GM18867 (cell line): ENCODE data around the gene IL27RA.

Experiments
- ATAC-seq: cut with Tn5 transposase; IDR thresholded peaks from one replicate; pipeline ENCODE4 v1.9.1; 2021; ENCODE audit warnings: mild to moderate bottlenecking, moderate library complexity; ENCODE audit not compliant: unreplicated experiment

The IL27RA gene

DNA sequence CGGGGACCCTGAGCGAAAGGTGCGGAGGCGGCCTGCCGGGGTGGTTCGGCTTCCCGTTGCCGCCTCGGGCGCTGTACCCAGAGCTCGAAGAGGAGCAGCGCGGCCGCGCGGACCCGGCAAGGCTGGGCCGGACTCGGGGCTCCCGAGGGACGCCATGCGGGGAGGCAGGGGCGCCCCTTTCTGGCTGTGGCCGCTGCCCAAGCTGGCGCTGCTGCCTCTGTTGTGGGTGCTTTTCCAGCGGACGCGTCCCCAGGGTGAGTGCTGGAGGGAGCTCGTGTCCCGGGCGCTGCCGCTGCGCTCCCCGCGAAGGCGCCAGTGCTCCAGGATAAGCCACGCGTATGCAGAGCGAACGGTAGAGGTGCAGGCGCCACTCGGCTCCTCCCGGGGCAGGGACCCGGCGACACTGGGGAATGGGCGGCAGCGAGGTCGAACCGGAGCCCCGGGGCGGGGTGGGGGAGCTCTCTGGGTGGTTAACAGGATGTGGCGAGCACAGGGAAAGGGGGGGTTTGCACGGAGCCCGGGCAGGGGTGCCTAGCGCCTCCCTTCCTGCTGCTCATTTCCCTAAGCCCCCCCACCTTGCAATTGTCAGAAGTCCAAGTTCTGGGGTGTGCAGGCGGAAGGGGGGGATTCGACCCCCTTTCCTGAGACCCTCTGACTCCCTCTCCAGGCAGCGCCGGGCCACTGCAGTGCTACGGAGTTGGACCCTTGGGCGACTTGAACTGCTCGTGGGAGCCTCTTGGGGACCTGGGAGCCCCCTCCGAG lies at the start of gene IL27RA:
Gene IL27RA (plus strand): TSS at position 44 of the 762 bp plus-strand sequence. CDS start 111 bp downstream, at position 155.
- ATAC-seq: peak; percentile 49

- ATAC-seq: no peak
Measured at GRCh38 chr19:13981988-13982501, 49.5 kb upstream of the IL27RA start.

- ATAC-seq: no peak
Measured at GRCh38 chr19:13982773-13983172, 48.8 kb upstream of the IL27RA start.

DNA sequence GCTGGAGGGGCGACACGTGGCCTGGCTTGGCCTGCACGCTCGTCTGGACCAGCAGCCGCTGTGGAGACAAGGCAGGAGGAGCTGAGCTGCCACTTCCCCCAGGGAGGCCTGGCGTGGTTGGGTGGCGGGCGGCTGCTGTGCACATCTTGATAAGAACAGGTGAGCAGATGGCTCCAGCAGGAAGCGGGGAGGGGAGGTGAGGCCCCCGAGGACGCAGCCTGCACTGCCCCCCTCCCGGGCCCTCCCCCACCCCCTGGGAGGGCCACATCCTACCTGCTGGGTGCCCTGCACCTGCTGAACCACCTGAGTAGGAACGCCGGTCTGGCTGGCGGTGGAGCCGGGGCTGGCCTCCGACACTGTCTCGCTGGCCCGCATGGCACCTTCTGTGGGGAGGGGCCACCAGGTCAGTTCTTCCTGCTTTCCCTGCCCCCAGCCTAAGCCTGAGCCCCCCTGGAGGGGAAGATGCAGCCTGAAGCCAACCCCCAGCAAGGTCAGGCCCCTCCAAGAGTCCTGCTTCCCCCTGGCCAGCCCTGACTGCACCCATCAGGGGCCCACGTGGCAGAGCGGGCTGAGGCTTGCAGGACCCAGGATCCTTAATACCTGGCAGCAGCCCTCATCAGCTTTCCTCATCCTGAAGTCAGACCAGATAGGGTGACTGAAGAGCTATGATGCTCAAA lies 48.2 kb upstream of the IL27RA start:
- ATAC-seq: no peak

GRCh38 chr19:13984186-13984585 lies 47.4 kb upstream of the IL27RA start:
- no peak for ATAC-seq

DNA sequence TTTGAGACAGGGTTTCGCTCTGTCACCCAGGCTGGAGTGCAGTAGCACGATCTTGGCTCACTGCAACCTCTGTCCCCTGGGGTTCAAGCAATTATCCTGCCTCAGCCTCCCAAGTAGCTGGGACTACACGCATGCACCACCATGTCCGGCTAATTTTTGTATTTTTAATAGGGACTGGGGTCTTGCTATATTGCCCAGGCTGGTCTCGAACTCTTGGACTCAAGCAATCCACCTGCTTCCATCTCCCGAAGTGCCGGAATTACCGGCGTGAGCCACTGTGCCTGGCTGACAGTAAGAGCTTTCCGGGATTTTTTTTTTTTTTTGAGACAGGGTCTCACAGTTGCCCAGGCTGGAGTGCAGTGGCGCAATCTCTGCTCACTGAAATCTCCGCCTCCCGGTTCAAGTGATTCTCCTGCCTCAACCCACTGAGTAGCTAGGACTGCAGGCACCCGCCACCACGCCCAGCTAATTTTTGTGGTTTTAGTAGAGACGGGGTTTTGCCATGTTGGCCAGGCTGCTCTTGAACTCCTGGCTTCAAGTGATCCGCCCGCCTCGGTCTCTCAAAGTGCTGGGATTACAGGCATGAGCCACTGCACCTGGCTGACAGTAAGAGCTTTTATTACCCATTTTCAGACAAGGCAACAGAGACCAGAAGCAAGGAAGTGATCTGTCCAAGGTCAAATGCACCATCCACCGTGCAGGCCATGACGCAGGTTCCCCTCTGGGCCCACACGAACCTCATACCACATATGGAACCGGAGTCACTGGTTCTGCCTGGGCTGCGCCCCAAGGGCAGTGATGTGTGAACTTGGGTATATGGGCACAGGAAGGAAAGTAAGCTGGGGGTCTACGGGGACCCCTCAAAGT lies 46.5 kb upstream of the IL27RA start:
- no peak for ATAC-seq

DNA sequence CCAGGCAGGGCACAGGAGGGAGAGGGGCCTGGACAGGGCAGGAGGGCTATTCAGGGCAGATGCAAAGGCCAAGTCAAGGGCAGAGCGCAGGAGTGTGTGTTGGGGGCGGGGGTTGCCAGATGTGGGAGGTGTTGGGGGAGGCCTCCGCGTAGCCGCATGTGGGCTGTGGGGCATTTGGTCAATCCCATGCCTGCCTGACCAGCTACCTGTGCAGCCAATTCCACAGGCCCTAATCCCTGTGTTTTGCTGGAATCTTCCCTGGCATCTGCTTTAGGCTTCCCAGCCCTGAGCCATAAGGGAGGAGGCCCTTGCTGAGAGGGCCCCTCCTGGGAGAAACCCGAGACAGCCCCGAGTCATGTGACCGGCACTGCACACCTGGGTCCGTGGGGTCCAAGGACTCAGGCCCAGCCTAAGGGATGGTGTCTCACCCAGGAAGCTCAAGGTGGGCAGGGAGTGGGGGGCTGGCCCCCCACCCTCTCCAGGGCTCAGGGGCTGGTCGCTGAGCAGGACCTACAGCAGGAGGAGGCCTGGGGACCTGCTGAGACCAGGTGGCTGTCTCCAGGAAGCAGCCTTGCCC lies 45.7 kb upstream of the IL27RA start:
- peak; percentile 25 for ATAC-seq

- ATAC-seq: peak; percentile 77
Measured at GRCh38 chr19:13986348-13986904, 45.1 kb upstream of the IL27RA start.

GRCh38 chr19:13987101-13987890 lies 44.3 kb upstream of the IL27RA start:
- no peak for ATAC-seq

DNA sequence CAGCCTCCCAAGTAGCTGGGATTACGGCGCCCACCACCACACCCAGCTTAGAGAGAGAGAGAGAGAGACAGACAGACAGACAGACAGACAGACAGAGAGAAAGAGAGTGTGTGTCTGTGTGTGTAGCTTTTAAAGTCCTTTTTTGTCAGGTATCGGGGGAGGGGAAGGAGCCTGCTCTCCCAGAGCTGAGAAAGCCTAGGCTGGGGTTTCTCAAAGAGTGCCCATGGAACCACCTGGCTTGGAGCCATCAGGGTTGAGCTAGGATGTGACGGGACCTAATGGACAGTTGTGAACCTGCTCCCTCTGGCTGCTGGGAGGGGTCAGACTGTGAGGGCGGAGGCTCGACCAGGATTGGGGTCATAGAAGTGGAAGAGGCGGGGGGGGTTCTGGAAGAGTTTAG lies 42.1 kb upstream of the IL27RA start:
- ATAC-seq: no peak

GRCh38 chr19:13990085-13990484 lies 41.5 kb upstream of the IL27RA start:
- ATAC-seq: no peak

DNA sequence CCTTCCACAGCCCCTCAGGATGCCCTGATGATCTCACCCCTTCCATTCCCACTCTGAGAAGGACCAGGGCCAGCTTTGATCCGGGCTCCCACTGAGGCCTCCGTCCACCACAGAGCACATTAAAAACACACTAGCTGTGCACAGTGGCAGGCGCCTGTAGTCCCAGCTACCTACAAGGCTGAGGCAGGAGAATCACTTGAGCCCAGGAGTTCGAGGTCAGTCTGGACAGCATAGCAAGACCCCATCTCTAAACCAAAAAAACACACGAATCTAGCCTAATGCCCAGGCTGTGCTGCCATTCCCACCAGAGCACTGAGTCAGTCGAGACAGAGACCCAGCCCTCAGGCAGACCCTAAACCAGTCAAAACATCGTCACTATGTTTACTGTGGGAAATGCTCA lies 39.5 kb upstream of the IL27RA start:
- ATAC-seq: no peak

DNA sequence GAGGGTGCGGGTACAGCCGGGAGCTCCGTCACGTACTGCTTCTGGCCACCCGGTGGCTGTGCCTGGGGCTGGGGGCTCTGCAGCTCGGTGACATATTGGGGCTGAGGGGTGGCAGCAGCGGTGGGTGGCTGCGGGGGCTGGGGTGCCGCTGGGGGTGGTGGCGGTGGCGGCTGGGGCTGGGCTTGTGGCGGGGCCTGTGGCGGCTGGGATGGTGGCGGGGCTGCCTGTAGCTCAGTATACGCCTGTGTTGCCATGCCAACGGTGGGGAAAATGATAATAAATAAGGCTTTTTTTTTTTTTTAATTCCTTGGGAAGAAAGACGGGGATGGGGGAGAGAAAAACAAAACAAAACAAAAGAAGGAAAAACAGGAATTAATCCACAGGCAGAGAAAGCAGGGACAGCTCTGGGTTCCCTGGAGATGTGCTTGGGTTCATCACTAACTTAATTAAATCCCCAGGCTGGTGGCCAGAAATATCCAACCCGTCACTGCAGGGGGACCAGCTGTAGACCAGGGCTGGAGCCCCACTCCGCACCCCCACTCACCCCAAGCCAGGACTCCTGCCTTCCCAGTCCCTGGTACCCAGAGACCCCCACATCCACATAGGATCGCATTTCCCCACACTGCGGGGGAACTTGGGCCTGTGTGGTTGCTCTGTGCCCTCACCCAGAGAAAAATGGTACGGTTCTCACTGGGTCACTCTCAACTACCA lies 37.8 kb upstream of the IL27RA start:
- no peak for ATAC-seq

- ATAC-seq: no peak
Measured at GRCh38 chr19:13995017-13995728, 36.4 kb upstream of the IL27RA start.

DNA sequence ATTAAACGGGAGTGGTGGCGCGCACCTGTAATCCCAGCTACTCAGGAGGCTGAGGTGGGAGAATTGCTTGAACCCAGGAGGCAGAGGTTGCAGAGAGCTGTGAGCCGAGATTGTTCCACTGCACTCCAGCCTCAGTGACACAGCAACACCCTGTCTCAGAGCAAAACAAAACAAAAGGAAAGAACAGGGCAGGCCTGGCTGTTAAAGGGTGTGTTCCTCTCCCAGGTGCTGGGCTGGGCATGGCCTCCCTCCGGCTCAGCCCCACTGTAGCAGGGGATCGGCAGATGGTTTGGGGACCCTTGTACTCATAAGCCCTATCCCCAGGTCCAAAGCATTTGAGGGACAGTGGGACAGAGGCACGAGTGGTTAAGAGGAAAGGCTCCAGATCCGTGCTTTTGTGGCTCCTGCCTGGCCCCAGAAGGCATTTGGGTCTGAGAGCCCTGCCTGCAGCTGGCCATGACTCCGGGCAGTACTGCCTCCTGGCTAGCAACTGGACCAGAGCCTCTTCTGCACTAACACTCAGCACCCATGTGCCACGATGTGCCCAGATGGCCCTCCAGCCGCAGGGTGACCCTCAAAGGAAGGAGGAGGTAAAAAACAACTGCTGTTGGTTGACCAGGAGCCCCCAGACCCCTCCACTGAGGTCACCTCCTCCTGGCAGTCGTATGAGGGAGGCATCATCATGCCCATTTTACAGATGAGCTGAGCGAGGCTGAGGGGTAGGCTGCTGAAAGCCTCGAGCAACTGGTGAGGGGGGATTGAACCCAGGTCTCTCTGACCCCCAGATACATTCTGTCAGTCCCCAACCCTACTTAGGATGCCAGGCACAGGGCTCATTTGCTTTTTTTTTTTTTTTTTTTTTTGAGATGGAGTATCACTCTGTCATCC lies 35.4 kb upstream of the IL27RA start:
- no peak for ATAC-seq

- no peak for ATAC-seq
Measured at GRCh38 chr19:13996928-13997630, 34.5 kb upstream of the IL27RA start.

GRCh38 chr19:13997631-13997962 lies 34.0 kb upstream of the IL27RA start:
- no peak for ATAC-seq
